Smooth muscle cell of the brain vasculature (primary cell): ENCODE measurements around the gene FAIM.
A peak's percentile ranks its signal among the peaks of the same experiment; 100 is the strongest.
"Not testable (repeated sequence)": the region's sequence is repeated elsewhere in the genome, so short reads cannot be mapped to it uniquely, and the experiment has no call there.

Source experiments
- DNase-seq: peaks from one replicate; pipeline ENCODE4 v3.0.0-alpha.2; 2012; ENCODE audit warnings: low read depth, low spot score

FAIM gene

GRCh38 chr3:138608322-138609135 lies at the start of gene FAIM:
Gene FAIM, plus strand, starts transcription at chr3:138608771. Its CDS starts 10,956 bp downstream, at chr3:138619727.
- DNase-seq = peak; percentile 23

GRCh38 chr3:138559134-138559533 lies 49.4 kb upstream of the FAIM start:
- no peak for DNase-seq

GRCh38 chr3:138560501-138560900 lies 48.1 kb upstream of the FAIM start:
- DNase-seq = no peak

GRCh38 chr3:138562902-138563301 lies 45.7 kb upstream of the FAIM start:
- DNase-seq = not testable (repeated sequence)

GRCh38 chr3:138566293-138566692 lies 42.3 kb upstream of the FAIM start:
- DNase-seq = not testable (repeated sequence)

GRCh38 chr3:138567403-138567802 lies 41.2 kb upstream of the FAIM start:
- DNase-seq = no peak

GRCh38 chr3:138569090-138569489 lies 39.5 kb upstream of the FAIM start:
- no peak for DNase-seq

- DNase-seq = not testable (repeated sequence)
These were observed 38.9 kb upstream of the FAIM start for GRCh38 chr3:138569624-138570023.

- no peak for DNase-seq
These were observed 35.4 kb upstream of the FAIM start for GRCh38 chr3:138573138-138573537.

- DNase-seq = no peak
These were observed 30.4 kb upstream of the FAIM start for GRCh38 chr3:138578141-138578540.

- DNase-seq = no peak
These were observed 29.5 kb upstream of the FAIM start for GRCh38 chr3:138578961-138579574.

GRCh38 chr3:138587374-138587773 lies 21.2 kb upstream of the FAIM start:
- no peak for DNase-seq

GRCh38 chr3:138588445-138588844 lies 20.1 kb upstream of the FAIM start:
- no peak for DNase-seq

GRCh38 chr3:138591392-138591791 lies 17.2 kb upstream of the FAIM start:
- DNase-seq = no peak

GRCh38 chr3:138593488-138594149 lies 15.0 kb upstream of the FAIM start:
- DNase-seq = no peak

- DNase-seq = peak; percentile 90
These were observed 14.2 kb upstream of the FAIM start, which contains the start of gene CEP70 for GRCh38 chr3:138594150-138594934. Gene CEP70, minus strand, starts transcription at chr3:138594260. Its CDS starts 21,333 bp downstream, at chr3:138572927.

- DNase-seq = no peak
These were observed 13.5 kb upstream of the FAIM start for GRCh38 chr3:138594935-138595610.

GRCh38 chr3:138597186-138597976 lies 11.2 kb upstream of the FAIM start:
- not testable (repeated sequence) for DNase-seq

GRCh38 chr3:138598534-138598933 lies 10.0 kb upstream of the FAIM start:
- no peak for DNase-seq

GRCh38 chr3:138600100-138600745 lies 8.3 kb upstream of the FAIM start:
- no peak for DNase-seq
